ENCODE measurements around the gene MED12L.
"Not testable (repeated sequence)": the region's sequence is repeated elsewhere in the genome, so short reads cannot be mapped to it uniquely, and the experiment has no call there.

The MED12L gene

GRCh38 chr3:151372063-151372820, 286.8 kb downstream of the MED12L start:
- no peak for DNase-seq (ENCODE audit: low read depth in 2 of 2)

DNA sequence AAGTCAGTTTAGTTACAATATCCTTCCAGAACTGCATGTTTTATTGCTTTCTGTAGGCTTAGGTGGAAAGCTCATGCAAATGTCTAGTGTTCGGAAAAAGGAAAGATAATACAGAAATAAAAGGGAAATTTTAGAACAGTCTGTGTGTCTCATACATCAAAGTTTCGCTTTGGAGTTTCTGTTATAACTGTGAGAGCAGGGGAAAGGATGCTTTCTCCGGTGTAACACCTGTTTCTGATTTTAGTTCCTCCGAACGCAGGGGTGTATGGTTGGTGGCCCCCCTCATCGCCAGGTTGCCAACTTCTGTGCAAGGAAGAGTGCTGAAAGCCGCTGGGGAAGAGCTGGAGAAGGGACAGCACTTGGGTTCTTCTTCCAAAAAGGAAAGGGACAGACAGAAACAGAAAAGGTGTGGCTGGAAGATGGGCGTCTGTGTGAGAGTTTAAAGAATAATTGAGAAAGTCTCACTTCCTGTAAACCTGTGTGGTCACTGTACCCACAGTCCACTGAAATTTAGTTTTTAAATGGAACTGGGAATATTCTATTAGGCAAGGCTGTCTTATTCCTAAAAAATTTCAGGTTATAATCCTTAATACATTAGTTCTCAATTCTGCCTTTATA, 292.4 kb downstream of the MED12L start:
- no peak for DNase-seq (ENCODE audit: low read depth in 2 of 2)

DNA sequence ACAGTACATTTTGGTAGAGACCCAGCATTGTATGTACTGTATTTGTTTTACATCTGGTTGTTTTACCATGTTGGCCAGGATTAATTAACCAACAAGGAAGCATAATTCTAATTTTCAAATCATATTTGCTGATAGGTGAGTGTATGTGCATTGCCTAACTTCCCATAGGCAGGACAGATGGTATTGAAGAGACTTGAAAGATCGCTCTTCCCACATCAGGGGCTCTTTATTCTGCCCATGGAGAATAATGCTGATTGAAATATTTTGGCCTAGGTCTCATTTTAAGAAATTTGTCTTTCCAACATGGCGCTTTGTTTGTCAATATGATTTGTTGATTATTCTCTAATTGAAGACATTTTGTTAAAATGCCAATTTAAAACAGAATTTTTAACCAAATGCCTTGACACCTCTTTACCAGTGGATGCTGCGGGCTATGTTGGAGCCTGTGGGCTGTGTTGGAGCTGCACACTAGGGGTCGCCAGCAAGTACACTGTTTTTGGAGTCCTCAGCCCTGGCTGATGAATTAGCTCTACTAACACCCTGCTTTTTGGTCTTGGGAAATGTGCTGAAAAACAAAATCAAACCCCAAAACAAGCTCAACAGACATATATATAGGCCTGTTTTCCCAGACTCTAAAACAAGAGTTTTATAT, 293.7 kb downstream of the MED12L start:
- DNase-seq (ENCODE audit: low read depth in 2 of 2): no peak

GRCh38 chr3:151382671-151383070, 297.2 kb downstream of the MED12L start:
- DNase-seq (ENCODE audit: low read depth in 2 of 2): no peak

GRCh38 chr3:151383111-151383510, 297.6 kb downstream of the MED12L start:
- no peak for DNase-seq (ENCODE audit: low read depth in 2 of 2)

GRCh38 chr3:151383956-151384355, 298.5 kb downstream of the MED12L start:
- no peak for DNase-seq (ENCODE audit: low read depth in 2 of 2)

GRCh38 chr3:151384741-151385174, 299.3 kb downstream of the MED12L start, which contains the start of gene P2RY12:
Gene P2RY12 (minus strand): TSS chr3:151384753. CDS start chr3:151338845, 45,908 bp downstream.
- no peak for DNase-seq (ENCODE audit: low read depth in 2 of 2)

- no peak for DNase-seq (ENCODE audit: low read depth in 2 of 2)
Measured at GRCh38 chr3:151386056-151386455, 300.6 kb downstream of the MED12L start.

DNA sequence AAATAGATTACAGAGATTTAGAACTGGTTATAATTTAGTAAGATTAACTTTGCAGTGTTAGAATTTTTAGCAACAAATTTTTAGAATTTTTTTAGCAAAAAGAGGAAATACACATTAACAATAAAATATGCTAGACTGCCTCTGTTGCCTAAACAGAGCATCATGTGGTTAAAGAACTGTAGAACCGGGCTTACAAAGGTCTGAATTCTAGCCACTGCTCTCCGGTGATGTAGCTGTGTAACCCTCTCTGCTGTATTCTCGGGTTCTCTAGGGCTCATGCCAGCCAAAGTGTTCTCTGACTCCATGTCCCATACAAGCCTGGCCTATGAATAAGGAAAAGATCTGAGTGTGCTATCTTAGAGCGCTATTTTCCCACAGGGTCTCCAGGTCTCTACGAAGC, 302.0 kb downstream of the MED12L start:
- DNase-seq (ENCODE audit: low read depth in 2 of 2): no peak

DNA sequence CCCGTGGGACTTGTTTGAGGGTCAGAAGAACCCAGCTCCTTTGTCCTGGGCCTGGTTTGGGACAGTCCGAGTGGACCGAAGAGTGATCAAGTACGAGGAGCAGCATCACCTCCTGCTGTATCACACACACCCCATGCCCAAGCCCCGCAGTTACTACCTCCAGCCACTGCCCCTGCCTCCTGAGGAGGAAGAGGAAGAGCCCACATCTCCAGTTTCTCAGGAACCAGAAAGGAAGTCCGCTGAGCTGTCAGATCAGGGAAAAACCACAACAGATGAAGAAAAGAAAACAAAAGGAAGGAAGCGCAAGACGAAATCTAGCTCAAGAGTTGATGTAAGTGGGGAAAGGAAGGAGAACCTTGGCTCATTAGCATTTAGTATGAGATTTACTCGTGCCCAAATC, 302.4 kb downstream of the MED12L start:
- DNase-seq (ENCODE audit: low read depth in 2 of 2): no peak

GRCh38 chr3:151391720-151392119, 306.3 kb downstream of the MED12L start:
- no peak for DNase-seq (ENCODE audit: low read depth in 2 of 2)

- not testable (repeated sequence) for DNase-seq (ENCODE audit: low read depth in 2 of 2)
Measured at GRCh38 chr3:151392191-151392590, 306.7 kb downstream of the MED12L start.

GRCh38 chr3:151393146-151393830, 307.8 kb downstream of the MED12L start:
- no peak for DNase-seq (ENCODE audit: low read depth in 2 of 2)

DNA sequence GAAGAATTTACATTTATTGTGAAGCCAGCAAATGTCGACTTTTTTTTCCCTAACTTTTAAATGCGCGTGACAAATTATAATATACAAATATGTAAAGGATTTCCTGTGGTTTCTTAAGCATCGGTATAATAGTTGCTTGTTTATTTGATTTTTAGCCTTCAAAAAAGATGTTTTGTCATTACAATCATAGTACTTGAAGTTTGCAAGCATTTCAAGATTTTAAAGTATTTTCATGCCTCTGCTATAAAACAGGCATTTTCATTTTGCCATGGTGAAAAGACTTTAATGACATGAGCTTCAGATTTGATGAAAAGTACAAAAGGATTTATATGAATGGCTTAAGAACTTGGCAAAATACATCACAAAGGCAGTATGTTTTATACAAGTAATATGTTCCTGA, 308.5 kb downstream of the MED12L start:
- no peak for DNase-seq (ENCODE audit: low read depth in 2 of 2)

- DNase-seq (ENCODE audit: low read depth in 2 of 2): no peak
Measured at GRCh38 chr3:151394611-151395010, 309.1 kb downstream of the MED12L start.

- DNase-seq (ENCODE audit: low read depth in 2 of 2): no peak
Measured at GRCh38 chr3:151395806-151396205, 310.3 kb downstream of the MED12L start.

- DNase-seq (ENCODE audit: low read depth in 2 of 2): no peak
Measured at GRCh38 chr3:151398895-151399294, 313.4 kb downstream of the MED12L start.

GRCh38 chr3:151400341-151400740, 314.9 kb downstream of the MED12L start:
- DNase-seq (ENCODE audit: low read depth in 2 of 2): no peak

GRCh38 chr3:151402349-151402748, 316.9 kb downstream of the MED12L start:
- DNase-seq (ENCODE audit: low read depth in 2 of 2): no peak

- no peak for DNase-seq (ENCODE audit: low read depth in 2 of 2)
Measured at GRCh38 chr3:151403246-151403645, 317.8 kb downstream of the MED12L start.

DNA sequence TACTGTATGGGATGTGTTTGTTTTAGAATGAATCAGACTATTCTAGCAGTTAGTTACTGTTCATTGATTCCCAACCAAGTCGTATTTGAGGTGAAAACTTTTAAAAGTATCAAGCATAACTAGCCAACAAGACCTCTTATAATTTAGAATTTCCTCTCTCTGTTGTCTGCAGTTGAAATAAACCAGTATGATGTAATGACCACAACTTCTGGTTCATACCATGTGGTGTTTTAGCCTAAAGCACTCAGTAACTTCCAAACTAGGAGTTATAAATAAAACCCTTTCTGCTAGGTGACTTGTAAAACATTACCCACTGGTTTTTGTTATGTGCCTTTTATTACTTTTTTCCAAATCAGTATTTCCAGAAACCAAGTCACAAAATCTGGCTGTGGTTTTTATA, 318.9 kb downstream of the MED12L start:
- DNase-seq (ENCODE audit: low read depth in 2 of 2): no peak

DNA sequence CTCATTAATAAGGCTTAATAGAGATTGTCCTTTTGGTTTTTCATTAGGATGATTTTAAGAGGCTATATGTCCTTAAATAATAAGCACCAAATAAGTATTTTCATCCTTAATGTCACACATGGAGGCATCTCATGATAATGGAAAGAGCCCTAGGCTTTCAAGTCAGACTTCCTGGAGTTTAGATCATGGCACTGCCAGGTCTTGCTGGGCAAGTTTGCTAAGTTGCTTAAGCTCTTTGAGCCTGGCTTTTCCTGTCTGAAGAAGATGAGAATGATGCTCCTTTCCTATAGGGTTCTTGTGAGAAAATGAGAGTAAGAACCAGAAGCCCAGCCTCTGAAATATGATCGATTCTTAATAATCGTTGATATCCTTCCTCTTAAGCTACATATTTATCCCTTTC, 322.5 kb downstream of the MED12L start:
- DNase-seq (ENCODE audit: low read depth in 2 of 2): no peak

All from activated CD4-positive, alpha-beta T cell treated with anti-CD3 and anti-CD28 coated beads for 24 hours (primary cell).